Stimulated activated CD8-positive, alpha-beta memory T cell treated with anti-CD3 and anti-CD28 coated beads, Interleukin-12 subunit alpha, Interleukin-12 subunit beta, amount 100 ng/mL, for 24 hours (primary cell): ENCODE results near the gene URAD.

ENCODE experiments used
- DNase-seq: peaks from one replicate; pipeline ENCODE4 v3.0.0-alpha.2; 2020; ENCODE audit errors: extremely low read depth

The URAD gene

GRCh38 chr13:28000567-28000966 lies 12.1 kb upstream of the URAD start:
- DNase-seq = no peak

DNA sequence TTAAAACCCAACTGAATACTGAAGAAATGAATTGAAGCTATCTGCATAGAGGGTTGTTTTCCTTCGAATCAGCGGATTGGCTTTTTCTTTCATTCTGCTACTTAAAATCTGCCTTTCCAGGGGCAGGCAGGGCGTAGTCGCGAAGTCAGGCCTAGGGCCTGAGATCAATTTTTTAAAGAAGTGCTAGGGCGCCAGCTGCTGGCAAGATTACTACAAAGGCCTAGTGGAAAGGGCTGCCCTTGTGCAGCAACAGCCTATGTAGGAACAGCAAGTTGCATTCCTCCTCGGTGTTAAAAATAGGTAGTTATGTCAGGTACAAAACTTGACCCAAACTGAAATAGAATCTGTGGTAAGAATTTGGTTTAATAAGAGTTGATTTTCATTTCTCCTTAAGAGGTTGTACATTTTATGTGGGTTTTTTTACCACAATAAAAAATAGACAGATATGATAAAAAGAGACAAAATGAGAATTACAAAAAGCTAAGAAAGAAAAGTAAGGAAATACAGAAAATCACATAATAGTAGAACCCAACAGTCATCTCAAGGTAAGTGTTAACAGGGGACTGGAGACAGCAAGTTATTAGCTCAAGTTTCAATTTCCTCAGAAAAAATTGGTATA lies 9.5 kb upstream of the URAD start:
- no peak for DNase-seq

GRCh38 chr13:27991881-27992280 lies 3.4 kb upstream of the URAD start:
- no peak for DNase-seq

GRCh38 chr13:27985600-27985999 lies 2.9 kb downstream of the URAD start:
- DNase-seq = no peak

DNA sequence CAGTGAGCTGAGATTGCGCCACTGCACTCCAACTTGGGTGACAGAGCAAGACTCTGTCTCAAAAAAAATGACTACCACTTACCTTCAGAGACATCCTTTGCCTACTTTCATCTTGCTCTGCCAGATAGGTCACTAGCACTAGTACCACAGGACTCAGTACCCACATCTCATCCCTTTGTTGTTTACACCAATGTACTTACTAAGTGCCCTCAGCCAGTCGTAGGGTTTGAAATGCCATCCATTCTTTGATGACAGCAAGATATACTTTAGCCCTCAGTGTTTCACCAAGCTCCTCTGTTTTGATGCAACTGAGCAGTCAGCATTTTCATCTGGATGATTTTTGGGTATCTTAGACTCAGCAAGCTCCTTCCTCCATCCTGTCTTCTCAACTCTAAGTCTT lies 6.1 kb downstream of the URAD start:
- DNase-seq = no peak

DNA sequence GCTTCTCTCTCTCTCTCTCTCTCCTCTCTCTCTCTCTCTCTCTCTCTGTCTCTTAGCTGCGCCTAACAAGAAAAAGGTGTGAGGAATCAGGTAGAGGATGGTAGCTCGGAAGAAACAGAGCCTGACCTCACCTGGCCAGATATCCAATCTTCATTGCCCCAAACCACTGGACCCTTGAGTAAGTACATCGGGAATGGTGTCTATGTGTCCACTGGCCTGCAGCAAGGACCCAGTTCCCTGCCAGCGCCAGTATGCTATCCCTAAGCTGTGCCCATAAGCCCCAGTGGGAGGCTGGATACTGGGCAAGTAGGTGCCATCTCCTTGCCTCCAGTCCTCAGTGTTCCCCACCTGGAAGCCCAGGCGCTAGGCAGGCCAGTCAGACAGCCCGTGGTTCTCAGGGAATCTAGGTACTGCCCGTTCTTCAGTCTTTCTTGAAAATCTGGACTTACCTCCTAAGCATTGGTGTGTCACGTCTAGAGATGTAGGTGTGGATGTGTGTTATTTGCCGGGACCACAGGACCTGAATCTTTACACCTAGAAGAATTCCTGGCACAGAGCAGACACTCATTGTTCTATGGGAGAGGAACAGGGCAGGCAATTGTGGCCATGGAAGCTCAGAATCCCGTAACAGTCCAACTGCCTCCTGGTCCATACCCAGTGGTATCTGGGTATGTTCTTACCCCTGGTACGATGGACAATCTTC lies 7.3 kb downstream of the URAD start:
- no peak for DNase-seq

GRCh38 chr13:27980280-27980998 lies 8.1 kb downstream of the URAD start:
- DNase-seq = no peak

DNA sequence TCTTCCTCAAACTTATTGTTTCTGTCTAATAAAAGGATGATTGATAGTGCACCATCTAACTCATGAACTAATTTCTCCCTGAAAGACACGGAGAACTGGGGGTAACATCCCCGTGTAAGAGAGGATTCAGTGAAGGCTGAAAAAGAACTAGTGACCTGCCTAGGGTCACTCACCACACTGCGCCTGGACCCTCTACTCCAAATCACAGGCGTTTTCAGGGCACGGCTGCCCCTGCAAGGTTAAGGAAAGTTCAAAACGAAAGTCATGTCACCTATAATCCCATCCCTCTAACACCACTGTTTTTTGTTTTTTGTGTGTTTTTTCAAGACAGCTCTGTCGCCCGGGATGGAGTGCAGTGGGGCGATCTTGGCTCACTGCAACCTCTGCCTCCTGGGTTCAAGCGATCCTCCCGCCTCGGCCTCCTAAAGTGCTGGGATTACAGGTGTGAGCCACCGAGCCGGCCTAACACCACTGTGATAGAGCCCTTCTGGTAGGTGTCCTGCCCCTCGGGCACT lies 8.7 kb downstream of the URAD start:
- no peak for DNase-seq

- no peak for DNase-seq
Measured at GRCh38 chr13:27979001-27979643, 9.4 kb downstream of the URAD start.

GRCh38 chr13:27978301-27978968 lies 10.1 kb downstream of the URAD start:
- no peak for DNase-seq

GRCh38 chr13:27977476-27978300 lies 10.8 kb downstream of the URAD start:
- DNase-seq = no peak

- DNase-seq = no peak
Measured at GRCh38 chr13:27976362-27977091, 12.0 kb downstream of the URAD start.

DNA sequence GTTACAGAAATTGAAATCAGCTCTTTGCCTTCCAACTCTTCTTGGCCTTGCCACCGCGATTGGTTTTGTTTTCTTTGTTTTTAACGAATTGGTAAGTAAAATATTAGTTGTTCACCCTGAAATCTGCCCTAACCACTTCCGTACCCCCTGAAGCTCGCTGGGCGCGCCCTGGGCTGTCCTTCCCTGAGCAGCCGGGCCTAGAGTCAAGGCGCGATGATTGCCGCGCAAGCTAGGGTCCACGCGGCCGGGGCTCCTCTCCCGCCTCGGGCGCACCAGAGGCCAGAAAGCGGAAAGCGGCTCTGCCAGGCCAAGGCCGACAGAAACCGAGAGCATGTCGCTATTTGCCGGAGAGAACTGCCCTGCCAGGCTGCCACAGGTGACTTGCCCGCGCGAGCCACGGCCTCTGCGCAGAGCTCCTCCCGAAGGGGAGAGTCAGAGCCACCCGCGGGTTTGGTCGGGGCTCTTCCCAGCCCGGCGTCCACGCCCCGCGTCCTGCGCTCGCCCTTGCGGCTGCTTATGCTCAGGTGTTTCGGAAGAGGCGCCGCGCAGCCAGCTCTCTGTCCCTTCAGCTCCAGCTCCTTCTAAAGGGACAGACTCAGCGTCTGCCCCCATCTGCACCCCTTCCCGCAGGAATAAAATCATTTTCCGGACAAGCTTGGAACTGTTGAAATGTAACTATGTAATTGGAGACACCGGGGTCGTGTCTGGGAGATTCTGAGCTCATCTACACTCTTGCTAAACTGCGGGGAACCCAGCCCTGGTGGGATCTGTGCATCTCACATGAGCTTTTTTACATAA lies 12.7 kb downstream of the URAD start:
- DNase-seq = no peak

GRCh38 chr13:27973961-27974662 lies 14.4 kb downstream of the URAD start:
- DNase-seq = no peak

- DNase-seq = no peak
Measured at GRCh38 chr13:27973291-27973690, 15.2 kb downstream of the URAD start.

- no peak for DNase-seq
Measured at GRCh38 chr13:27972478-27972820, 16.0 kb downstream of the URAD start.

DNA sequence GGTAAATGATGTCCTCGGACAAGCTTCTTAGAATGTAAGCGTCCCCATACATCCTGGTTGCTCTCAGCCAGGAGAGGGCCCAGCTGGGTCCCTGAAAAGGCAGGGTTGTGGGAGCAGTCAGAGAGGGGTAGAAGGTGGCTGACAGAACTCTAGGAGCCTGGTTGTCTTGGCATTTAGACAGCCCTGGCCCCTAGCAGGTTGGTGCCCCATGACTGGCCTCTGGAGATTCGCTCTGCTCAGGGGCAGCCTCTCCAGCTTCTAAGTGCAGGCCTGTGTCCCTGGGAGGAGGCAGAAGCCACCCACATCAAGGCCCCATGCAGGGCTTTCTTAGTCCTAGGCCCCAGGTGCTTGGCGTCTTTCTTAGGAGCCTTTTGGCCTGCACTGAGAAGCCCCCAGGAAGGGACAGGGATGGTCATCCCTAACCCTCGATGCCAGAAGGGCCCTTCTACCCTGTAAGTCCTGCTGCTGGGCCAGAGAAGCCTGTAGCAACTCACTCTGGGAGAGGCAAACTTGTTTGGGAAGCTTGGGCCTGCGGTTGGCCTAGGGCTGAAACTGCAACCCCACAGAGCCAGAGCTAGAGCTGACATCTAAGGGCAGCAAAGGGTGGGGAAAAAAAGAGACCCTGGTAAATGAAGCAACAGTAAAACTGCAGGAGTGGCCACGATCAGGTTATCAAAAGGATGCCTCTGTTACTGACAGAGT lies 16.6 kb downstream of the URAD start:
- no peak for DNase-seq

DNA sequence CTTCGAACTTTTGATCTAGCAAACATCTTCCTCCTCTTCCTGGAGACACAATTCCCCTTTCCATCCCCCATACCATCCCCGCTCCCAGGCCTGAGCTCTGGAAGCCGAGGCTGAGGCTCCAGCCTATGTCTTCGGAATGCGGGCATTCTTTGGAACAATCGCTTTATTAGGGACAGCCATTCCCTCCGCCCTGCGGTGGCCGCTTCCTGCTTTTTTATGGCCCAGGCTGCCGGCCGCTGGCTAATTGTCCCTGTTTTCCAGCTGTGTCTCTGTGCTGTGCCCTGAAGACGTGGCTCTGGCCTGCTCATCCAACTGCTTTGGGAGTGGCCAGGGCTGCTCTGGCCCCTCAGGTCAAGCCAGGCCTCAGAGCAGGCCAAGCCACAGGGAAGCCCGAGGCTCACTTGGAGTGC lies 17.3 kb downstream of the URAD start:
- no peak for DNase-seq
